AG04449 (cell line): ENCODE data around the gene COMMD2.

Experiments
- CTCF ChIA-PET: fragments of 350-600 bp; formaldehyde crosslinking; extraction: SDS; loops from one replicate; lab custom pipeline; 2021; ENCODE audit warnings: antibody characterized with exemption; lab: Yijun Ruan, JAX
- POLR2A ChIA-PET: fragments of 400-600, 350-600 bp; formaldehyde crosslinking; extraction: SDS; loops from one replicate; lab custom pipeline; 2020; ENCODE audit warnings: antibody characterized with exemption, inconsistent platforms; lab: Yijun Ruan, JAX
- DNase-seq: peaks from one replicate; pipeline ENCODE4 v3.0.0-alpha.2; 2010; ENCODE audit warnings: low read depth, low spot score
- H3K4me3 ChIP-seq: 2 replicates; pipeline ENCODE4 v1.5.1; 2011; ENCODE audit warnings: low read depth, mild to moderate bottlenecking, control low read depth, low read length
- TF ChIP-seq, protein P1 (sequence below): IDR thresholded peaks from one replicate; pipeline ENCODE4 v1.5.1; 2011; ENCODE audit warnings: mild to moderate bottlenecking, moderate library complexity, low read length, control low read depth, inconsistent platforms; ENCODE audit not compliant: insufficient read depth; ENCODE audit errors: missing control alignments

The COMMD2 gene

DNA sequence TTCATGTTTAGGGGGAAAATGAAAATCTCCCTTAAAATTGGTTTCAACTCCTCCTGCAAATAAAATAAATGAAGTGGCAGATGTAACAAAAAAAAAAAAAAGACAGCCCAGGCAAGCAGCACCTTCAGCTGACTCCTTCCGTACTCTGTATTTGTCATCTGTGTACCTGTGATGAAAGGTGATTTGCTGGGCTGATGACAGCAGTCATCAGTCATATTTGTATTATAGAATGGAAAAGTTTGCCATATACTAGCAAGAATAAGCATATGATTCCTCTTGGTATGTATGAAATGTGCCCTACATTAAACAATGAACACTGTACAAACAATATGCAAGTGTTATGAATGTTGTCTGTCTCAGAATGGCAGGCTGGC lies 50.3 kb downstream of the COMMD2 start:
- no peak for DNase-seq
- TF ChIP-seq, protein P1, sequence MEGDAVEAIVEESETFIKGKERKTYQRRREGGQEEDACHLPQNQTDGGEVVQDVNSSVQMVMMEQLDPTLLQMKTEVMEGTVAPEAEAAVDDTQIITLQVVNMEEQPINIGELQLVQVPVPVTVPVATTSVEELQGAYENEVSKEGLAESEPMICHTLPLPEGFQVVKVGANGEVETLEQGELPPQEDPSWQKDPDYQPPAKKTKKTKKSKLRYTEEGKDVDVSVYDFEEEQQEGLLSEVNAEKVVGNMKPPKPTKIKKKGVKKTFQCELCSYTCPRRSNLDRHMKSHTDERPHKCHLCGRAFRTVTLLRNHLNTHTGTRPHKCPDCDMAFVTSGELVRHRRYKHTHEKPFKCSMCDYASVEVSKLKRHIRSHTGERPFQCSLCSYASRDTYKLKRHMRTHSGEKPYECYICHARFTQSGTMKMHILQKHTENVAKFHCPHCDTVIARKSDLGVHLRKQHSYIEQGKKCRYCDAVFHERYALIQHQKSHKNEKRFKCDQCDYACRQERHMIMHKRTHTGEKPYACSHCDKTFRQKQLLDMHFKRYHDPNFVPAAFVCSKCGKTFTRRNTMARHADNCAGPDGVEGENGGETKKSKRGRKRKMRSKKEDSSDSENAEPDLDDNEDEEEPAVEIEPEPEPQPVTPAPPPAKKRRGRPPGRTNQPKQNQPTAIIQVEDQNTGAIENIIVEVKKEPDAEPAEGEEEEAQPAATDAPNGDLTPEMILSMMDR: no peak
- POLR2A ChIA-PET: interaction anchor here (1.0 kb wide), 1 partner anchor 168 kb away, joined by 3 read pairs; no protein-coding TSS in a partner anchor
- H3K4me3 ChIP-seq: no peak overlapping the region; the same call in 1 of the 2 replicates
- CTCF ChIA-PET: interaction anchor here (1.2 to 5.3 kb wide), 2 partner anchors 13 to 15 kb away, joined by 4 to 45 read pairs; no protein-coding TSS in a partner anchor

- POLR2A ChIA-PET: interaction anchor here (1.0 kb wide), 1 partner anchor 167 kb away, joined by 3 read pairs; no protein-coding TSS in a partner anchor
- CTCF ChIA-PET: interaction anchor here (1.2 to 5.3 kb wide), 3 partner anchors 12 to 170 kb away, joined by 3 to 45 read pairs (median 4); no protein-coding TSS in a partner anchor
- TF ChIP-seq, protein P1: no peak
- H3K4me3 ChIP-seq: peak overlapping the region; percentile 30
- no peak for DNase-seq
Observed at GRCh38 chr3:149701206-149701976, 50.9 kb downstream of the COMMD2 start.
